GM21423 (cell line): ENCODE measurements around the gene HMG20A.

Experiments used
- ATAC-seq: cut with Tn5 transposase; IDR thresholded peaks from one replicate; pipeline ENCODE4 v1.9.1; 2021; ENCODE audit warnings: mild to moderate bottlenecking, moderate library complexity; ENCODE audit not compliant: unreplicated experiment

The HMG20A gene

GRCh38 chr15:77532846-77533245, 112.2 kb downstream of the HMG20A start:
- no peak for ATAC-seq

GRCh38 chr15:77533578-77534430, 113.1 kb downstream of the HMG20A start:
- ATAC-seq, result no peak
